ENCODE results near the gene POLR2I.

DNA sequence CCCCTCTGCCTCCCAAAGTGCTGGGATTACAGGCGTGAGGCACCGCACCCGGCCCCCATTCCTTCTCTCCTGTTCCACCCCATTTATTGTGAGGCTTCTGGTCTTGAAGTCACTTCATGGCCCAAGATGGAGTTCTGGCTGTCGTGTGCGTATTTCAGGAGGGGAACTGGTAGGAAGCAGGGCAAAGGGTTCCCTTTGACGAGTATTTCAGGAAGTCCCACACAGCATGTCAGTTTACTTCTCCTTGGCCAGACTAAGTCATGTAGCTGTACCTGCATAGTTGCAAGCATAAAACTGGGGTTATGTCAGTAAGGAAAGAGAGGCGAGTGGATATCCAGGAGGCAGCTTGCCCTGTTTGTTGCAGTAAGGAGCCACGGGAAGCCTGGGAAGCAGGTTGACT lies 49.8 kb downstream of the POLR2I start:
- TF ChIP-seq YY1 (IDR thresholded peaks at IDR 0.05; ENCODE audit: borderline replicate concordance in 1 of 3, control insufficient read depth in 1 of 3, extremely low read depth in 1 of 3, insufficient read depth in 3 of 3, insufficient read length in 1 of 3, insufficient replicate concordance in 2 of 3, low read depth in 1 of 3, low read length in 2 of 3) (no peak), NFYB (IDR thresholded peaks at IDR 0.05; ENCODE audit: extremely low read depth, insufficient read length) (no peak), HNRNPL (IDR thresholded peaks at IDR 0.05; ENCODE audit: low read depth, low read length) (no peak)
- TF ChIP-seq, protein P1, sequence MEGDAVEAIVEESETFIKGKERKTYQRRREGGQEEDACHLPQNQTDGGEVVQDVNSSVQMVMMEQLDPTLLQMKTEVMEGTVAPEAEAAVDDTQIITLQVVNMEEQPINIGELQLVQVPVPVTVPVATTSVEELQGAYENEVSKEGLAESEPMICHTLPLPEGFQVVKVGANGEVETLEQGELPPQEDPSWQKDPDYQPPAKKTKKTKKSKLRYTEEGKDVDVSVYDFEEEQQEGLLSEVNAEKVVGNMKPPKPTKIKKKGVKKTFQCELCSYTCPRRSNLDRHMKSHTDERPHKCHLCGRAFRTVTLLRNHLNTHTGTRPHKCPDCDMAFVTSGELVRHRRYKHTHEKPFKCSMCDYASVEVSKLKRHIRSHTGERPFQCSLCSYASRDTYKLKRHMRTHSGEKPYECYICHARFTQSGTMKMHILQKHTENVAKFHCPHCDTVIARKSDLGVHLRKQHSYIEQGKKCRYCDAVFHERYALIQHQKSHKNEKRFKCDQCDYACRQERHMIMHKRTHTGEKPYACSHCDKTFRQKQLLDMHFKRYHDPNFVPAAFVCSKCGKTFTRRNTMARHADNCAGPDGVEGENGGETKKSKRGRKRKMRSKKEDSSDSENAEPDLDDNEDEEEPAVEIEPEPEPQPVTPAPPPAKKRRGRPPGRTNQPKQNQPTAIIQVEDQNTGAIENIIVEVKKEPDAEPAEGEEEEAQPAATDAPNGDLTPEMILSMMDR (IDR thresholded peaks at IDR 0.05 in 2 of 3, conservative IDR thresholded peaks at IDR 0.05 in 1 of 3; ENCODE audit: insufficient read depth in 2 of 3, low read depth in 1 of 3, low read length in 3 of 3) = no peak

All from K562 (cell line).